Superior temporal gyrus (tissue), 1 donor: ENCODE data around the gene INSL3.

Experiments used
- DNase-seq: peaks from one replicate; pipeline ENCODE4 v3.0.0-alpha.2; 2016; ENCODE audit errors: extremely low spot score

INSL3 gene

GRCh38 chr19:17846146-17846545 lies 24.8 kb upstream of the INSL3 start:
- no peak for DNase-seq

- no peak for DNase-seq
These were observed 22.7 kb upstream of the INSL3 start for GRCh38 chr19:17843908-17844490.

- no peak for DNase-seq
These were observed 22.0 kb upstream of the INSL3 start for GRCh38 chr19:17843292-17843827.

GRCh38 chr19:17842663-17843291 lies 21.5 kb upstream of the INSL3 start:
- no peak for DNase-seq

GRCh38 chr19:17841810-17842662 lies 20.7 kb upstream of the INSL3 start:
- no peak for DNase-seq

- DNase-seq: no peak
These were observed 20.1 kb upstream of the INSL3 start for GRCh38 chr19:17841371-17841809.

- DNase-seq: no peak
These were observed 18.7 kb upstream of the INSL3 start for GRCh38 chr19:17840019-17840418.

- no peak for DNase-seq
These were observed 16.7 kb upstream of the INSL3 start for GRCh38 chr19:17837972-17838371.

- no peak for DNase-seq
These were observed 15.2 kb upstream of the INSL3 start for GRCh38 chr19:17836530-17836929.

- DNase-seq: no peak
These were observed 14.1 kb upstream of the INSL3 start for GRCh38 chr19:17835182-17836006.

GRCh38 chr19:17834350-17835181 lies 13.2 kb upstream of the INSL3 start:
- DNase-seq: no peak

GRCh38 chr19:17832443-17833208 lies 11.3 kb upstream of the INSL3 start:
- no peak for DNase-seq

- no peak for DNase-seq
These were observed 10.1 kb upstream of the INSL3 start for GRCh38 chr19:17831419-17831888.

GRCh38 chr19:17830567-17831418 lies 9.5 kb upstream of the INSL3 start:
- DNase-seq: peak; percentile 23

- peak; percentile 16 for DNase-seq
These were observed 8.7 kb upstream of the INSL3 start for GRCh38 chr19:17829855-17830566.

- DNase-seq: no peak
These were observed 5.3 kb upstream of the INSL3 start for GRCh38 chr19:17826508-17827056.

GRCh38 chr19:17824339-17824738 lies 3.0 kb upstream of the INSL3 start:
- DNase-seq: no peak
